Kidney tubule cell (primary cell): Measurements from ENCODE around the gene TNFAIP2.

Source experiments
- DNase-seq: peaks from one replicate; pipeline ENCODE4 v3.0.0-alpha.2; 2018; ENCODE audit warnings: low spot score

Gene TNFAIP2, protein sequence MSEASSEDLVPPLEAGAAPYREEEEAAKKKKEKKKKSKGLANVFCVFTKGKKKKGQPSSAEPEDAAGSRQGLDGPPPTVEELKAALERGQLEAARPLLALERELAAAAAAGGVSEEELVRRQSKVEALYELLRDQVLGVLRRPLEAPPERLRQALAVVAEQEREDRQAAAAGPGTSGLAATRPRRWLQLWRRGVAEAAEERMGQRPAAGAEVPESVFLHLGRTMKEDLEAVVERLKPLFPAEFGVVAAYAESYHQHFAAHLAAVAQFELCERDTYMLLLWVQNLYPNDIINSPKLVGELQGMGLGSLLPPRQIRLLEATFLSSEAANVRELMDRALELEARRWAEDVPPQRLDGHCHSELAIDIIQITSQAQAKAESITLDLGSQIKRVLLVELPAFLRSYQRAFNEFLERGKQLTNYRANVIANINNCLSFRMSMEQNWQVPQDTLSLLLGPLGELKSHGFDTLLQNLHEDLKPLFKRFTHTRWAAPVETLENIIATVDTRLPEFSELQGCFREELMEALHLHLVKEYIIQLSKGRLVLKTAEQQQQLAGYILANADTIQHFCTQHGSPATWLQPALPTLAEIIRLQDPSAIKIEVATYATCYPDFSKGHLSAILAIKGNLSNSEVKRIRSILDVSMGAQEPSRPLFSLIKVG

DNA sequence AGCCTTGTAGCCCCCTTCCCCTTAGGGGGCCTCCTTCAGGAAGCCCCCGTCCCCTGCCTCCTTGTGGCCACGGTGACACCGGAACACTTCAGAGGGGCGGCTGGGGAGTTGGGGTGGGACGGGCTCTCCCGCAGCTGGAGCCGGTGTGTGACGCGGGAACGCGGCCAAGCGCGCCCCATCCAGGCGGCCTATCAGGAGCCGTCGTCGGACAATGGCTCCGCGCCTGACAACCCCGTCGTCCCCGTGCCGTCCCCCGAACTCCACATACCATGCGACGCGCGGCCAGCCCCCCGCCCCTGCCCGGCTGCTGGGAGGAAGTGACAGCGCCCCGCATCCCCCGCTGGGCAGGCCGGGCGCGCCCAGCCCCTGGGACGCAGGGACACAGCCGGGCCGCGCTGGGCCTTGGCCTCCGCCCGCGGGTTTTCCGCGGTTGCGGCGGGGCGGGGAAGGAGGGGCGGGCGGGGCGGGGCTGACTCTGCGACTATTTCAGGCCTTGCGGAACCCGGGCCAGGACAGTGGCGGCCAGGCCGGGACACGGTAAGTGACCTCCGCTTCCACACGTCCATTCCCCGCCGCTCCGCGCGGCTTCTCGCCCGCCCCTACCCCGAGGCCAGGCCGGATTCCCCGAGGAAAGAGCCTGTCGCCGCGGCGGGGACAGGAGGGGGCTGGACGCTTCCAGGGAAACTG lies at the start of gene TNFAIP2:
TSS of gene TNFAIP2 (plus strand) at position 515 of the 687 bp plus-strand sequence. CDS start 2,997 bp downstream, outside the sequence.
- DNase-seq: peak; percentile 78

DNA sequence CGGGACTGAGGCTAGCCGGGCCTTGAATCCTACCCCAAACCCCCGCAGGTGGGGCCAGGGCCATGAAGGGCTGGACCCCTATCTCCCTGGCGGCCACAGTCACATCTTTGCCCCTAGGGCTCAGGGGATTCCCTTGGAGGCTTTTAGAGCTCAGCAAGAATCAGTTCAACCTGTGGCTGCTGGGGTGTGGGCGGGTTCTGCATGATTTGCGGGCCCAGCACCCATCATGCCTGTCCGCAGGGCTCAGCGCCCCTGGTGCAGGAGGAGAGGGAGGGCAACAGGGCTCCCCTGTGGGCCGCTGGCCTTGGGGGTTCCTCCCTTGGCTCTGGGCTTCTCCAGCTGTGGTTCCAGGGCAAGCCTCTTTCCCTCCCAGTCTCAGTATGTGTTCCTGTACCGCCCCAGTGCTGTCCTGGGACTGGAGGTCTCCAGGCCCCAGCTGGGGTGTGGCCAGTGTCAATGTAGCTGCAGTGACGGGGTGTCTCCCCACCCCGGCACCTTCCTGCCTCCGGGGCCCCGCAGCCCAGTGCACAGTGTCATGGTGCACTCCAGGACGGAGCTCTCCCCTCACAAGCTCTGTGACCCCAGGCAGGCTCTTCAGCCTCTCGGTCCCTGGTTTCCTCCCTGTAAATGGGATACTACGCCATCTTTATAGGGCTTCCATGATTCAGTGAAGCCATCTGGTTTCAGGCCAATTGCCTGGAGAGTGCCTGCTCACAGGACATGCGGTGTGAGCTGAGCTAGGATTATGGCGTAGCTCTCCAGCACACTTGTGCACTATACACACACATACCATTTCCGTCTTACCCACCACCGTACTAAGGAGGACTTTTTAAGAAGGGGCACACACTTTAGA lies 49.2 kb upstream of the TNFAIP2 start:
- DNase-seq: peak; percentile 31

DNA sequence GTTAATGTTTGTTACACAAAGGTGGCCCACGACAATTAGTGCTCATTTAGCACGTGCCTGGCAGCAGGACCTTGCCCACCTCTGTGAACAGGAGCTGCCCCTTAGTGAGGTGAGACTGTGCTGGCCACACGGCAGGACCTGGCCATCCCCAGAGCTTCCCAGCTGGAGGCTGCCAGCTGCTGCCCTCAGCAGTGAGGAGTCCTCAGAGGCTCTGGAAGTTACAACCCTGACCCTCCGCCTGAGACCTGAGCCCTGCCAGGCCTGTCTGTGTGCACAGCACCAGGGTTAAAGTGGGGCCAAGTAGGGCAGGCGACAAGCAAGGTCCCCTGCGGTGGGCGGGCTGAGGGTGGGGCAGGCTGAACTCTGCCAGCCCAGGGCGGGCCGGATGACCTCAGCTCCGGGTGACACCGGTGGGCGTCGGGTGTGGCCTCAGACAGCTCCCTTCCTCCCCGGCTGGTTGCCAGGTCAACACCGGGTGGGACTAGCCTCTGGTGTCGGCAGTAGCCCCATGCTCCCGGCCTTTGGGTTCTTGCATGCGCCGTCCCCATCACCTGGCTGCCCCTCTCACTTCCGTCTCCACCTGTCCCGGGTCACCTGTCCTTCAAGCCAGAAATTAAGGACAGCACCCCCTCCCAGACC lies 48.4 kb upstream of the TNFAIP2 start:
- DNase-seq: peak; percentile 87

DNA sequence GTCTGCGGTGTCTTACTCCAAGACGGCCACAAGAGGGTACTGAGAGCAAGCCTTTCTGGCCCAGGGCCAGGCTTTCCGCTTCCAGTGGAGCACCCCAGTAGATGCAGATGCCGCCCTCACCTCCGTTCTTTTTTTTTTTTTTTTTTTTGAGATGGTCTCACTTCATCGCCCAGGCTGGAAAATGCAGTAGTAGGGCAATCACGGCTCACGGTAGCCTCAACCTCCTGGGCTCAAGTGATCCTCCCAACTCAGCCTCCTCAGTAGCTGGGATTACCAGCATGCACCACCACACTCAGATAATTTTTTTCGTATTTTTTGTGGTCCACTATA lies 44.9 kb upstream of the TNFAIP2 start:
- DNase-seq: peak; percentile 85

DNA sequence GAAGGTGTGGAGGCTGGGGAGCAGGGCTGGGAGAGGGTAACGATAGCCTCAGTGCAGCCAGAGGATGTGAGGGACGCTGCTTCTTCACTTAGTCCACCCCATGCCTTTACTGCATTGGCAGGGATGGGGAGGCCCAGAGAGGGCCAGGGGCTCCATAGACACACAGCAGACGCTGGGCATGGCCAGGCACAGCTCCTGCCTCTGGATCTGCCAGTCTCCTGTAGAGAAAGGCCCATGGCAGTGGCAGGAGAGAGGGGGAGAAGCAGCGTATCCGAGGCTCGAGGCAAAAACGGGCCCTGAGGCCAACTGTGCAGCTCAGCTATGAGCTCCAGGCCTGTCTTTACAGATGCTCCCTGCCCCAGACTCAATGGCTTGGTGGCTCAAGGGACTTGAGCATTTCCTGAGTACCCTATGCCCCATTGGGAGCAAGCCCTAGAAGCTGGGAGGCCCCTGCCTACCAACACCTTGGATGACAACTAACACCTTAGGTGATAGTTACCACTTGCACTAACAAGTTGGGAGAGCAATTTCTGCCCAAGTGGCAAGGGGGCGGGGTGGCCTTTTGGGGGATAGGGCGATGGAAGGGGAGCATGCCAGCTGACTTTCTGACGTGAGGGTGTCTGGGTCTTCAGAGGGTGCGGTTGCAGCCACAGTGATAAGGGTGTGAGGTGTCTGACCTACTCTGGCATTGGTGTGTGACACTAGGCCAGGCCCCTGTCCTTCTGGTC lies 44.2 kb upstream of the TNFAIP2 start:
- DNase-seq: no peak

DNA sequence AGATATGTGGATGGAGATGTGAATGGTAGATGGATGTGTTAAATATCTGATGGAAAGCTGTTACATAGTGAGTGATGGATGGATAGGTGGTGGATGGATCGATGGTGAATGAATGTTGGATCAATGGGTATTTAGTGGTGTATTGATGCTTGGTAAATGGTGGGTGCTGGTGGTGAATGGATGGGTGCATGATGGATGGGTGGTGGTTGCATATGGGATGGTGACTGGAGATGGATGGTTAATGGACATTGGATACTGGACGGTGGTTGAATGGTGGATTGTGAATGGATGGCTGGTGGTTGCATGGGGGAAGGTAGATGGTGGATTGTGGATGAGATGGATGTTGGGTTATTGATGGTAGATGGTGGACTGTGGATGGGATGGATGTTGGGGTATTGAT lies 41.3 kb upstream of the TNFAIP2 start:
- no peak for DNase-seq

DNA sequence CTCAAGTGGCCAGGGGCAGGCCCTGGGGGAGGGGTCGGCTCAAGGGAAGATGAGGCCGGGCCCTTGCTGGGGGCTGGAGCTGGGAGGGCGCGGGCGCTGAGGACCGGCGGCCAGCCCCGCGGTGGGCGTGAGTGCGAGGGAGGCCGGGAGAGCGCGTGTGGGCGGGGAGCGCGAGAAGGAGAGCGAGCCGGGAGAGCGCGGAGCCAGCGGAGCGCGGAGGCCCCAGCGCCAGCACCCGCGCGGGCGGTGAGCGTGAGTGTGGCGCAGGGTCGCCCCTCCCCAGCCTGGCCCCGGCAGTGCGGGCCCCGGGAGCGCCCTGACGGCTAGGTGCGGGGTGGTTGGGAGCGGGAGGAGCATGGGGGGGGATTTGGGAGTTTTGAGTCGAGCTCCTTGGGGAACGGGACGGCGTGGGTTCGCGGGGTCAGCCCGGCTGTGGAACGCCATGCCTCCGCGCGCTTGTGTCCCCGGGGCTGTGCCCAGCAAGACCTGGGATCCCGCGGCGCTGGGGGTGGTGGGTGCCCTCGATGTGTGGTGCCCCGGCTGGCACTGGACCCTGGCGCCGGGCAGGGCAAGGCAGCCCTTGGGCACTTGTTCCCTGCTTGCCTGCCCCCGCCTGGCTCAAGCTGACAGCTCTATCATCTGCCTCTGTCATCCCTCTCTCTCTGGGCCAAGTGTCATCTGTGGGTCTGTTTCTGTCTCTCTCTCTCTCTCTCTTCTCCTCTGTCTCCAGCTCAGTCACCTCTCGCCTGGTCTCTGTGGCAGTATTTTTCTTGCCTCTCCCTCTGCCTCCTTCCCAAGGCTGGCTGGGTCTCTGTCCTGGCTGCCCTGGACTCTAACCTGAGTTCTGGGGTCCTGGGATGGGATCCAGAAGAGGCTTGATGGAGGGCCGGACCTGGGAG lies 39.0 kb upstream of the TNFAIP2 start, which contains the start of gene LBHD2:
TSS of gene LBHD2 (plus strand) at position 190 of the 899 bp plus-strand sequence. CDS start 1,803 bp downstream, outside the sequence.
- DNase-seq: no peak

DNA sequence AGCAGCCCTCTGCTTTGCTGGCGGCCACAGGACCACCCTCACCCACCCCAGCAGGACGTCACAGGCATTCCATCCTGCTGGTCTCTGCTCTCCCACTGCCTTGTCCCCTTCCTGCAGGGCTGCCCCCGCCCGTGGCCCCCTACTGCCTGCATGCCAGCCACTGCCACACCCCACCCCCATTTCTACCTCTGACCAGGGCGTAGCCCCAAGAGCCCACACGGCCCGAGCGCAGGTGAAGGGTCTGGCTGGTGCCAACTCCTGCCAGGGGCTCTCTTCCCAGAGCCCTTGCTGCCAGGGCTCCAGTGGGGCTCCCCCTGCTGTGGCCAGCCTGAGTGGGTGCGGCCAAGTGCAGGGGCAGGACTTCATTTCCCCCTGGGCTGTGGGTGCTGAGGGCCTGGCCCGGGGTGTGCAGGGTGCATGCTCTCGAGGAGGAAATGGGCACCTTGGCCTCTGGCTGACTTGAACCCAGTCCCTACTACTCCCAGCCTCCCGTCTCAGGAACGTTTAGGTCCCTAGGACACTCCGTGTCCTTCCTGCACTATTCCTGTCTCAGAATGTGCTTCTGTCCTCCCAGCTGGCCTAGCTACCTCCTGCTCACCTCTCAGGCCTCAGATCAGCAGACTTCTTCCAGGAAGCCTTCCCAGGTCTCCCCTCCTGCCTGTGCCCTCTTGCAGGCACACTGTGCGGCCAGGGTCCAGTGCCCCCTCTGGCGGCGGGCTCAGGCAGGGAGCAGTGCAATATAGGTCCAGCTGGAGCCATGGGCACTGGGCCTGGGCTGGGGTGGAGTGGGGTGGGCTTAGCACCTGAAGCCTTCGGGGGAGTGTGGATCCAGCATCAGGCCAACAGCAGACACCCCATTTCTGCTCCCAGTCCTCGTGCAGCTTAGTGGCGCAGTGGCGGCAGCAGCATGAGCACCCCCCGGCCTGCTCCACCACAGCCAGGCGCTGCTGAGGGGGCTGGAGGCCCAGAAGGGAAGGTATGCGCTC lies 37.9 kb upstream of the TNFAIP2 start:
- DNase-seq: no peak

DNA sequence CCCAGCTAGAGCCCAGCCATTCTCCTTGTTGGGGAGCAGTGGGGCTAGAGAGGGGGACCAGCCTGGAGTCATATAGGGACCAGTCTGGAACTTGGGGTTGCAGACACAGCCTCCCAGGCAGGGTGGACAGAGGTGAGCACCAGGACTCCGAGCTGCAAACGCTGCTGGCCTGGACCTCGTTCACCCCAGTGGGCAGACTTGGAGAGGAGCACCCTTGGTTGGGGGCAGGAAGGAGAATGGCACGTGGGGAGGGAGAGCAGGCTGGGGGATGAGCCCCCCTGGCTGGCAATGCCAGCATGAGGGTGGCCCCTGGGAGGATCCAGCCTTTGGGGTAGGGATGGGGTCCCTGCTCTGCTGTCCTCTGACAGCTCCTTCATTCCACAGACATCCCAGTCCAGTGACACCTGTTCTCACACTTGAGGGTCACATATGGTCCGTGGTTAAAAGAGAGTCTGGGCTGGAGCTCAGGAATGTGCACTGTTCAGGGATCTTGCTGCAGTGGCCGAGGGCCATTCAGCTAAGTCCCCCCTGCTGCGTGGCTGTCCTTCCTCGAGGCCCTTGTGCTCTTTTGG lies 36.4 kb upstream of the TNFAIP2 start:
- DNase-seq: no peak

DNA sequence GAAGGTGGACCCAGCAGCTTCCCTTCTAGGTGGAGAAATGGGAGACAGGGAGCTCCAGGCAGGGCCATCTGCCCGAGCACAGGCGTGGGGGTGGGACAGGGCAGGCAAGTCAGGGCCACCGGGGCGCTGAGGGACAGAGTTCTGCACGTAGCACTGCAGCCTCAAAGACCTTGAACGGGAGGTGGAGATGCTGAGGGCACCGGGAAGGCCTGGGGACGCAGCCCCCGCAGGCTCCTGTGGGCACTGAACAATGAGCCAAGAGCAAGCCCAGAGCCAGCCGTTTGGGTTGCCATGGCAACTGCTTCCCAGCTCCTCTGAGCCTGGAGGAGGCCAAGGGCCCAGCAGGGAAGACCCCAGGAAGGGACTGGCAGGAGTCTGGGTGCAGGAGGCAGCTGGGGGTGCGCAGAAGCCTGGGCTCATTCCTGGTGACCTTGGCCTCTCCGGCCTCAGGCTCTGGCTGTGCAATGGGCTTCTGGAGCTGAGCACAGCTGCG lies 35.9 kb upstream of the TNFAIP2 start:
- no peak for DNase-seq

DNA sequence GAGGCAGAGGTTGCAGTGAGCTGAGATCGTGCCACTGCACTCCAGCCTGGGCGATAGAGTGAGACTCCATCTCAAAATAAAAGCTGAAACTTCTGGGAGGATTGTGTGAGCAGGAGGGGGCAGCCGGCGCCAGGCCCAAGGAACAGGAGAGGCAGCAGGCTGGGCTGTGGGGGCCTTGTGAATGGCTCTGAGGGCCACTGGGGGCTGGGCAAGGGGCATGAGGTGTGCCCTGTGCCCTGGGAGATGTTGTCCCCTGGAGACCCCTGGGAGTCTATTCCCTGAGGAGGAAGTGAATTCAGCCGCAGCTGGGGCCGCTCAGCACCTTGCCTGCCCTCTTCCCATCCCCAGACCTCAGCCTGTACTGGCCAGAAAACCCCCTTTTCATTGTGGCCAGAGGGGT lies 34.3 kb upstream of the TNFAIP2 start:
- no peak for DNase-seq

DNA sequence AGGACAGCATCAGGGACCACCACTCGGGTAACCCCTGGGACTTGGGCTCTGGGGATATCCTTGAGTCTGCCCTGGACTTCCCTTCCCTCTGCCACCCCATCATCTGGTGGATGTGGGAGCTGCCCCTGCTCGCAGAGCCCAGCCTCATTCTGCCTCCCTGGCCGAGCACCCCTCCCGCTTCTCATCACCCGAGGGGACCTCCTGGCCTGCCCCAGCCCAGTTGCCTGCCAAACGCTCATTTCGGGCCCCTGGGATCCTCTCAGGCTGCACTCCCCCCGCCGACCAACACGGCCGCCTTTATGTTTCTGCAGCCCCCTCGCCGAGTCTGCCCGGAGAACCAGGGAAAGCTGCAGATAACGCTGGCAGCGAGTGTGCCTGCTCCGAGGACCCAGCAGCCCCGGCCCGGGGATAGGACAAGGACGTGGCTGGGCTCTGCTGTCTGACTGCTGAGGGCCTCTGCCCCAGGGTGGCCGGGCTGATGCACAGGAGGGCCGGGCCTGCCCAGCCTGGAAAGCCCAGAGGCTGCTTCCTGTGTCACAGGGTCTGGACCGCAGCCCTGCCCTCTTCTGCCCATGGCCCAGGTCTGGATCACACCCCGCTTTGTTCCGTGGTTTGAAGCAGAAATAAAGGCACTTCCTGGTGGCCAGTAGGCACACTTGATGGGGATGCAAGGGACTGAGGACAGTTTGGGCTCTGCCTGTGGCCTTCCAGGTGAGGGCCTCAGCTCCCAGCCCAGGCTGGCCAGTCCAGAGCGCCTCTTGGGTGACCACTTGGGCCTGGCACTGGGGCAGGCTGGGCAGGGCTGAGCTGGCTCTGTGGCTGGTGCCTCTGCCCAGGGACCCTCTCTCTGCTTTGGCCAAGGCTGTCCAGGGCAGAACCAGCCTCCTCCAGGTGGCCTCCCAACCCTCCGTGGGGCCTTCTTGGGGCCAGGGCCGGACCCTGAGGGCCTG lies 33.6 kb upstream of the TNFAIP2 start:
- no peak for DNase-seq

DNA sequence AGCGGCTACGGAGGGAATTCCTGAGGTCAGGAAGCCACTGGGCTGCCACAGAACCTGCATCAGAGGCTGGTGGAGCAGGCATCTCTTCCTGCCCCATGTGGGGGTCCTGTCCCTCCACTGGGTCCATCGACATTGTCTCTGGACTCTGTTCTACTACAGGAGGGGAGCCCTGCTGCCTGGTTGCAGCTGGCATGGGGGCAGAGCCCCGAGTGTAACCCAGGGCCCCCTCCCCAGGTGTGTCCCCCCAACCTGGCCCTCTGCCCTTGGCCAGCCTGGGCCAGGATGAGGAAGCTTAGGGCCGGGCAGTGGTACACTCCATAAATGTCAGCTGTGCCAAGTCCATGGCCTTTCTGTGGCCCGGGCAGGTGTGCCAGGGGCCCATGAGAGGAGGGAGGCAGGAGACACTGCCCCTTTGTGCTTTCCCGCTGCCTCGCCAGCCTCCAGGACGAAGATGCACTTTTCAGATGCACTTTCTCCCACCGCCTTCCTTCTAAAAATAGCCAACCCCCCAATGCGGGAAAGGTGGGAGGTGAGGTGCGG lies 32.7 kb upstream of the TNFAIP2 start:
- DNase-seq: no peak

DNA sequence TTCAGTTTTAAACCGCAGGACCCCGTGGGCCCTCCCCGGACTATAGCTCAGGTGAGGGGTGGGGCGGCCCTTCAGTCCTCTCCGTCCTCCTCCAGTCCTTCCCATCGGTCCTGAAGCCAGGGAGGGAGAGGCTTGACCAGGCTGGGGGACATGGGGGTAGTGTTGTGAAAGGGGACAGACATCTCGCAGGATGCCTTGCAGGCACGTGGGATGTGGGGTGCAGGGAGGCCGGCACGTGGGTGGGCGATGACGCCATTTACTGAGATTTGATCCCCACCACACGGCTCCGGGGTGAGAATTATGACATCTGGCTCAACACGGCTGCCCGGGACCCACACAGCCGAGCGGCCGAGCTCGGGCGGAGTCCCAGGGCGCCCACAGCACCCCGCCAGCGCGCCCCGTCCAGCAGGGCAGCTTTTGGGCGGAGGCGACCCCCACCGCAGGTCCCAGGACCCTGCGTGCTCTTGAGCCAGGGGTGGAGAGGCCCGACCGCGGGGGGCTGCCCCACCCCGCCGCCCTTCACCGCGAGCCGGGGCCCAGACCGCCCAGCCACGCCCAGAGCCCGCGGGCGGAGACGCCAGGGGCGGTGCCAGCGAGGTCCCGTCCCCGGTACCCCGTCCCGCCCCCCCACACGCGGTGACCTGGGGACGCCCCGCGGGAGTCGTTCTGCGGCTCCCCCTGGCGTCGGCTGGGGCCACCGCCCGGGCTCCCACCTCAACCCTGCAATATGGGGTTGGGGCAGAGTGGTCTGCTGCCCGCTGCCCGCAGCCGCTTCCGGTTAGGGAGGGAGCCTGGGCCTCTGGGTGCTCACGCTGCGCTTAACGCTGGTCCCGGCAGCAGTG lies 32.0 kb upstream of the TNFAIP2 start:
- DNase-seq: peak; percentile 41

DNA sequence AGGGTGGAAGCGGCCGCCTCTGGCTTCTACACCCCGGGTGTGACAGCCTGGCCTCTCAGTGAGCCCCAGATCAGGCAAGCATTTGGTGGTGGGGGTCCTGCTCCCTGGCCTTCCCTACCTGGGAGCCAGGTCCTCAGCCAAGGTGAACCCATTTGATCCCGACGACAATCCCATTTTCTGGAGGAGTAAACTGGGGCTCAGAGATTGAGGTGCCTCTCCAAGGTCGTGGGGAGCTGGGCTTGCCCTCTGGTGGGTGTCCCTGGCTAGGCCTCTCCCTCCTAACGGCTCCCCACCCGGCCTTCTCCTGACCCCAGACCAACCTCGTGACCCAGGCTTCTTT lies 31.4 kb upstream of the TNFAIP2 start:
- no peak for DNase-seq
